ENCODE measurements around the gene BCL11A.

Gene BCL11A

GRCh38 chr2:60553495-60554073 lies at the start of gene BCL11A:
Gene BCL11A, minus strand, starts transcription at chr2:60553654. Its CDS starts 384 bp downstream, at chr2:60553270.
- DNase-seq (ENCODE audit: low read depth in 2 of 2): no peak

GRCh38 chr2:60602828-60603532 lies 49.5 kb upstream of the BCL11A start:
- no peak for DNase-seq (ENCODE audit: low read depth in 2 of 2)

DNA sequence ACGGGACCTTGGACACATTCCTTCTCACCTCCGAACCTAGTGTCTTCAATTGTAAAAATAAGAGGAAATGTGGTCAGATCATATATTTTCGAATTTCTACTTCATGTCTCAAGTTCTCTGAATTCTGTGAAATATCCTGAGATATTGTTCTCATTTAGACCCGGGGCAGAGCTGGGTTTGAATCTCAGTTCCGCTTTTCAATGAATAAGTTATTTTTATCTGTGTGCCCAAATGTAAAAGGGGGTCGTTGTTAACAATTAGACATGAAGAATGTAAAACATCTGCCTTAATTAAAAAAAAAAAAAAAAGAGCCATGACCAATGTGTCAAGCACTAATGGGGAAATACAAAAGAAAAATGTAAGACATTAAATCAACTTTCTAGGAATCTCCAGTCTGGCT lies 48.9 kb upstream of the BCL11A start:
- no peak for DNase-seq (ENCODE audit: low read depth in 2 of 2)

GRCh38 chr2:60598271-60598670 lies 44.8 kb upstream of the BCL11A start:
- DNase-seq (ENCODE audit: low read depth in 2 of 2): no peak

DNA sequence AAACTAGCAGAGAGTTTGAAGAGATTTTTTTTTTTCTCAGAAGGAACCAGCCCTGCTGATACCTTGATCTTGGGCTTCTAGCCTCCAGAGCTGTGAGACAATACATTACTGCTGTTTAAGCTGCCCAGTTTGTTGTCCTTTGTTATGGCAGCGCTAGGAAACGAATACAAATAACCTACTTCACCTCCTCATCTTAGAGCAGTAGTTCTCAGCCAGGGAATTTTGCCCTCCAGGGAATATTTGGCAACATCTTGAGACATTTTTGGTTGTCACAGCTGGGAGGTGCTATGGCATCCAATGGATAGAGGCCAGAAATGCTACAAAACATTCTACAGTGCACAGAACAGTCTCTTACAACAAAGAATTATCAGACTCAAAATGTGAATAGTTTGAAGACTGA lies 43.9 kb upstream of the BCL11A start:
- no peak for DNase-seq (ENCODE audit: low read depth in 2 of 2)

GRCh38 chr2:60596411-60596810 lies 43.0 kb upstream of the BCL11A start:
- DNase-seq (ENCODE audit: low read depth in 2 of 2): no peak

DNA sequence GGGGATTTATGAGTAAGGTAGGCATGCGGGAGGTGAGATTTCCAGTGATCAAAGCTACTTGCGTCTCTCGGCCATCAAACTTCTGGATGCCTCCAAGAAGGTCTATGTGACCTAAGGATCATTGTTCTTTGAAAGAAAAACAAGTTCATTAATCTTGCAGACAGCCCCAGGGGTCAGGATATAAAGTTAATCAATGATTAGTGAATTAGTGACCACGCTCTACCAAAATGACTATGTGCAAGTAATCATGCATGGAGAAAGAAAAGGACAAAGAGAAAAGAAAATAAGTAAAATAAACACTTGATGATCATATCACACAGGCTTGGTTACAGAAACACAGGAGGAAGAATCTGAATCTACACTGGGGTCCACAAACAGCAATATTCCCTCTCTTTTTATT lies 42.5 kb upstream of the BCL11A start:
- DNase-seq (ENCODE audit: low read depth in 2 of 2): no peak

- DNase-seq (ENCODE audit: low read depth in 2 of 2): no peak
Observed at GRCh38 chr2:60589104-60589503, 35.6 kb upstream of the BCL11A start.

- no peak for DNase-seq (ENCODE audit: low read depth in 2 of 2)
Observed at GRCh38 chr2:60586081-60586480, 32.6 kb upstream of the BCL11A start.

DNA sequence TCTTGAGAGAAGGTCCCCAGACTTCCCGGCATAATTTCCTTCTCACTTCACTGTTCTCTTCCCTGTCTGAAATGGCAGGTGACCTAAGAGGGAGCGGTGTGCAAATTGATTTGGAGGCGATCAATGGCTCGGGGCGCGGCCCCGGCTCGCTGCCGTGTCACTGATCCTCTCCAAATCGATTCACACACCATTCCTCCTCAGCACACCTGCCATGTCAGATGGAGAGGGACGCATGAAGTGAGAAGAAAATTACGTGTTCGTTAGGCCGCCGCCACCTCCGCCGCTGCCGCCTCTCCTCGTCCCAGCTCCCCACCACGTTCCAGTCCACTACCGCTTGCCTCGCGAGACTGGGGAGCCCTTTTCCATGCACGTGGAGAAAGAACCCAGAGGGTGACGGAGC lies 31.8 kb upstream of the BCL11A start:
- no peak for DNase-seq (ENCODE audit: low read depth in 2 of 2)

- DNase-seq (ENCODE audit: low read depth in 2 of 2): no peak
Observed at GRCh38 chr2:60583604-60584003, 30.1 kb upstream of the BCL11A start.

GRCh38 chr2:60581433-60582282 lies 28.2 kb upstream of the BCL11A start:
- DNase-seq (ENCODE audit: low read depth in 2 of 2): peak; percentile 36 to 61

DNA sequence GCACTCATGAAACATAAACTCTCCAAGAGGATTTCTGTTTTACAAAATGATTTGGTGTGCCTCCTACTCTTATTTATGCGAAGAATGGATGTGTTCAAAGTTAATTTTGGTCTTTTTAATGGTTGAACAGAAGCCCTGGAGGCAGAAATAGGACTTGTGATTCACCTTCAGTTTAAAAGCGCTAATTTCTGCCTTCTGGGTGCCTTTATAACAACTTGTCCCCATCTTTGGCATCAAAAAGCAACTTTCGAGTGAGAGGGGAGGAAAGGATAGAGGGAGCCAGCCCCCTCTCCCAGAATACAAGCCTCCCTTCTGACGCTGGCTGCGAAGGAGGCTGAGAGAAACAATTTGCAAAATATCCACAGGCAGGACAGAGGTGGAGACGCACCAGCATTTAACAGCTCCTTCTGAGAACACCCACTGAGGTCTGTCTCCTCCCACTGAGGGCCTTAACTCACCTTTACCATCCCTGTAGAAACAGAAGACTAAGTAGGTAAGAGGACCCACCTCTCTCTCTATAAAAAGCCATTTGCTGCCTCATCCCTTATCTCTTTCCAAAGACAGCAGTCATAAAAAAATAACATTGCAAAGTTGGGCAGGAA lies 24.3 kb upstream of the BCL11A start:
- no peak for DNase-seq (ENCODE audit: low read depth in 2 of 2)

DNA sequence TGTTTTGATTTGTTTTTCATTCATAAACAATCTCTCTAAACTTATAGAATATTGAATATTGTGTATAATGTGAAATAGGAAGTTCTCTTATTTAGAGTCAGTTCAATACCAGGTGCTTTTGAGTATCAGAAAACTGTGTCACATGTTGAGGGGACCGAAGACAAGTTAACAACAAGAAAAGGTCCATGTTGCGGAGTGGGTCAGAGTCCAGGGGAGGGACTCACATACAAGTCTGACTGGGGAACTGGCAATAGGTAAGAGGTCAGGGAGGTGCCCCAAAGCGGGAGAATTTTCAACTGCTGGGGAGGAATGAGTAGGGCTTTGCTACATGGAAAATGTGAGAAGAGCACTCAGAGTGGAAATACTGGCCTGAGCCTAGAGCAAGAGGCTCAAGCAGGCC lies 19.8 kb upstream of the BCL11A start:
- no peak for DNase-seq (ENCODE audit: low read depth in 2 of 2)

GRCh38 chr2:60570251-60570650 lies 16.8 kb upstream of the BCL11A start:
- no peak for DNase-seq (ENCODE audit: low read depth in 2 of 2)

GRCh38 chr2:60569680-60570111 lies 16.2 kb upstream of the BCL11A start:
- no peak for DNase-seq (ENCODE audit: low read depth in 2 of 2)

DNA sequence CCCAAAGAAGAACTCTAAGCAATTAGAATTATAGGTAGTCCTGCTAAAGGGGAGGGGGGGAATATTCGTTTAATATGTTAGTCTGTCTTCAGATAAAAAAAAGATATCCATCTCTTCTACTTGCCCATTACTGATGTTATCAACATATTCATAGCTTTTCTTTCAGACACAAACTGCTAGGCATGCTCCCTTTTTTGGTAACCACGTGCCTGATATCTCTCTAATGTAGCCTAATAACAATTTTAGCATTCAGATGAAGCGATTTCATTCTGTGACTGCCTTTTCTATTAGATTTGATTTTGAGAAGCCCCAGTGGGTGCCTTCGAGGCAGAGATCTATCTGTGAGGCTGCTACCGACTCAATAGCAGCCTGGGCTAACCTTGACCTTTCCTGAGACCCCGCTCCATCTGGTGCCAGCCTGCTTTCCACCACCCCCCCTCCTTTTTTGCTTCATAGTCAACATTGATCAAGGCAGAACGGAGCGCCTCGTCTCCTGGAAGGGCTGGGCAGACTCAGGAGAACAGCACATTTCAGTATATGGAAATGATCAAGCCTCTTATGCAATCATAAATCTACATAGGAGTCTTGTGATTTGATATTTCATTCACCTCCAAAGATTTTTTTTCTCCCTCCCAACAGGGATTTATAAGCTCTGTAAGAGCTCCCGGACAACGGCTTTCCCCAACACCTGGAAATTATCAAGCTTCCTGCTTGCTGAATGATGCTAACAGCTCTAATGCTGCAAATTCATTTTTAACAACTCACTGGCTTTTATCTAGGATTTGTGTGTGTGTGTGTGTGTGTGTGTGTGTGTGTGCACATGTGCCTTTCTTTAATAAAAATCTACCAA lies 14.7 kb upstream of the BCL11A start:
- no peak for DNase-seq (ENCODE audit: low read depth in 2 of 2)

DNA sequence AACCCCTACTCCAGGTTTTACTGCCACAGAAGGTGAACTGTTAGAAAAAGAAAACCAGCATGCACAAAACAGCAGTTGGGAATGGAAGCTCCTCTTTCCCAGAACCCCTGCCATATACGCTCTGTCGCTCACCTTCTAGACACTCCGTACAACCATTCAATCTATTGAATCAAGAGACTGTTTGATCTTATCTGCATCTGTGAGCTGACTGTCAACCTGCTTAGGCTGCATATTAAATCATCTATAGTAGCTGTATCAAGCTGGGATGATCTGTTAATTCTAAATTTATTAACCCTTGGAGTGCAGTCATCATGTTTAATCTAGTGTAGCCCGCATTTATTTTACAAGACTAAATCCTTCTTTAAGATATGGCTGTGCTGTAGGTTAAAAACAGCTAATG lies 13.6 kb upstream of the BCL11A start:
- DNase-seq (ENCODE audit: low read depth in 2 of 2): no peak

GRCh38 chr2:60565472-60565871 lies 12.0 kb upstream of the BCL11A start:
- DNase-seq (ENCODE audit: low read depth in 2 of 2): no peak

DNA sequence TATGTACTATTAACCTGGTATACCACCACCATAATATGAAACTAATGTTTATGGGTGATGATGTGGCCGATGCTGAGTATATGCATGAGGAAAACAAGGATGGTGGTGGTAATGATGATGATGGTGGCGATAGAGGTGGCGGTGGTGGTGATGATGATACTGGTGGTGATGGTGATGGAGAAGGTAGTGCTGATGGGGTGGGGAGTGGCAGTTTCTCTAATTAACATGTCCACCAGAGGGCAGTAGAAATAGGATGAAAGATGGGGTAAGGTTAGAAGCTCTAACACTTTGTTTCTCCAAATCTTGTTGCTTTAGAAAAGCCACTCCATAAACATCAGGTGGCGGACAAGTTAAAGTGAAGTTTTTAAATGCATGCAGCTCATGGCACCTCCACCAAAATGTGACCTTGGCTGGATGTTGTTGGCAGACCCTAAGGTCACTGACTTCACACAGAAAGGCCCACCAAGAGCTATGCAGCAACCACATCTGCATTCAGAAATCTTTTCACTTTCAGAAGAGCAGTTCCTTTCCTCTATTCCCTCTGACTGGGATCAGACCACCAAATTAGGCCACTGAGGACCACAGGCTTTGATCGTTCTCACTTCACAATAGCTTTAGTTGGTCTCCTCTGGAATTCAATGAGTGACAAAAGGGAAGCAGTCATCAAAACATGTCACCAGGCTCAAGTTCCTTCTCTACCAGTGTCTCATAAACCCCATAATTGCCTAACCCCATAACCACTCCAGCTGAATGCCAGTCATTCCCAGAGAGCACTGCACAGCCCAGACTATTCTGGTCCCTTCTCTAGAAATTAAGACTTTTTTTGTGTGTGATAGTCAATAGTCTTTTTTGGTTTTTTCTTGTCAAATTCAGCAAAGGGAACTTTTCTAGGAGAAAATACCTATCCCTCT lies 7.5 kb upstream of the BCL11A start:
- no peak for DNase-seq (ENCODE audit: low read depth in 2 of 2)
